H9 (cell line): Measurements from ENCODE around the gene DAGLB. TPM values are rescaled to one million over a fixed set of nuclear protein-coding genes. Genes with fewer than 3 reads are reported as not detected.

ENCODE experiments used
- DNase-seq: peaks from one replicate; pipeline ENCODE4 v3.0.0-alpha.2; 2017
- H2AFZ ChIP-seq: one replicate; pipeline ENCODE4 v1.6.1; 2013; ENCODE audit warnings: mild to moderate bottlenecking, low read length, control low read depth, moderate library complexity
- H2AK5ac ChIP-seq: 2 replicates; pipeline ENCODE4 v1.6.1; 2013; ENCODE audit warnings: low read length, control low read depth, mixed read lengths; ENCODE audit not compliant: insufficient read length
- H2BK120ac ChIP-seq: one replicate; pipeline ENCODE4 v1.6.1; 2013; ENCODE audit warnings: low read depth, mild to moderate bottlenecking, low read length, control low read depth, inconsistent platforms; ENCODE audit not compliant: poor library complexity, severe bottlenecking
- H2BK12ac ChIP-seq: 2 replicates; pipeline ENCODE4 v1.6.1; 2013; ENCODE audit warnings: low read length, control low read depth, mixed read lengths, low read depth; ENCODE audit not compliant: insufficient read length
- H2BK15ac ChIP-seq: 2 replicates; pipeline ENCODE4 v1.6.1; 2013; ENCODE audit warnings: low read depth, low read length, control low read depth
- H2BK20ac ChIP-seq: one replicate; pipeline ENCODE4 v1.6.1; 2013; ENCODE audit warnings: low read depth, mild to moderate bottlenecking, low read length, control low read depth, inconsistent platforms; ENCODE audit not compliant: poor library complexity, severe bottlenecking
- H2BK5ac ChIP-seq: 2 replicates; pipeline ENCODE4 v1.6.1; 2013; ENCODE audit warnings: low read length, control low read depth, mixed read lengths; ENCODE audit not compliant: insufficient read length
- H3K14ac ChIP-seq: 2 replicates; pipeline ENCODE4 v1.6.1; 2013; ENCODE audit warnings: low read length, control low read depth; ENCODE audit not compliant: insufficient read depth
- H3K18ac ChIP-seq: 2 replicates; pipeline ENCODE4 v1.6.1; 2013; ENCODE audit warnings: low read depth, mild to moderate bottlenecking, mixed read lengths, low read length, control low read depth; ENCODE audit not compliant: insufficient read length
- H3K23ac ChIP-seq: 2 replicates; pipeline ENCODE4 v1.6.1; 2013; ENCODE audit warnings: low read length, control low read depth, mixed read lengths, low read depth; ENCODE audit not compliant: insufficient read length
- H3K23me2 ChIP-seq: 2 replicates; pipeline ENCODE4 v1.6.1; 2013; ENCODE audit warnings: low read depth, mild to moderate bottlenecking, mixed read lengths, low read length, control low read depth; ENCODE audit not compliant: insufficient read length, poor library complexity, severe bottlenecking
- H3K27ac ChIP-seq: 2 replicates; pipeline ENCODE4 v1.5.1; 2013; ENCODE audit warnings: low read length, control low read depth, mixed read lengths, low read depth; ENCODE audit not compliant: insufficient read length
- H3K27me3 ChIP-seq: 2 replicates; pipeline ENCODE4 v1.6.1; 2013; ENCODE audit warnings: low read length, control low read depth, inconsistent platforms; ENCODE audit not compliant: insufficient read depth
- H3K4ac ChIP-seq: 2 replicates; pipeline ENCODE4 v1.6.1; 2013; ENCODE audit warnings: low read depth, mild to moderate bottlenecking, control low read depth, inconsistent platforms, low read length, moderate library complexity
- H3K4me1 ChIP-seq: 2 replicates; pipeline ENCODE4 v1.6.1; 2013; ENCODE audit warnings: low read length, control low read depth, inconsistent platforms; ENCODE audit not compliant: insufficient read depth
- H3K4me2 ChIP-seq: 2 replicates; pipeline ENCODE4 v1.6.1; 2013; ENCODE audit warnings: low read length, control low read depth, mixed read lengths; ENCODE audit not compliant: insufficient read length, insufficient read depth
- H3K56ac ChIP-seq: 2 replicates; pipeline ENCODE4 v1.6.1; 2013; ENCODE audit warnings: low read depth, mild to moderate bottlenecking, mixed read lengths, low read length, control low read depth; ENCODE audit not compliant: insufficient read length
- H3K79me1 ChIP-seq: 2 replicates; pipeline ENCODE4 v1.6.1; 2013; ENCODE audit warnings: low read depth, mild to moderate bottlenecking, moderate library complexity, low read length, control low read depth, inconsistent platforms; ENCODE audit not compliant: insufficient read depth, poor library complexity, severe bottlenecking
- H3K79me2 ChIP-seq: 2 replicates; pipeline ENCODE4 v1.6.1; 2013; ENCODE audit warnings: low read length, control low read depth, inconsistent platforms; ENCODE audit not compliant: insufficient read depth
- H3K9ac ChIP-seq: 2 replicates; pipeline ENCODE4 v1.6.1; 2013; ENCODE audit warnings: low read length, control low read depth, mixed read lengths; ENCODE audit not compliant: insufficient read length; ENCODE audit errors: extremely low read depth
- H3K9me3 ChIP-seq: one replicate; pipeline ENCODE4 v1.6.1; 2013; ENCODE audit warnings: low read depth, low read length, inconsistent platforms; ENCODE audit not compliant: control insufficient read depth
- H3T11ph ChIP-seq: one replicate; pipeline ENCODE4 v1.6.1; 2013; ENCODE audit warnings: mild to moderate bottlenecking, low read length, control low read depth, inconsistent platforms
- H4K20me1 ChIP-seq: one replicate; pipeline ENCODE4 v1.6.1; 2013; ENCODE audit not compliant: control insufficient read depth, insufficient read length, insufficient read depth
- H4K5ac ChIP-seq: 2 replicates; pipeline ENCODE4 v1.6.1; 2013; ENCODE audit warnings: low read depth, mild to moderate bottlenecking, mixed read lengths, low read length, control low read depth; ENCODE audit not compliant: insufficient read length
- H4K8ac ChIP-seq: replicated peaks from 2 replicates; pipeline ENCODE4 v1.6.1; 2013; ENCODE audit warnings: low read length, control low read depth, mixed read lengths, low read depth; ENCODE audit not compliant: insufficient read length
- H4K91ac ChIP-seq: 2 replicates; pipeline ENCODE4 v1.6.1; 2013; ENCODE audit warnings: low read depth, mild to moderate bottlenecking, moderate library complexity, mixed read lengths, low read length, control low read depth; ENCODE audit not compliant: insufficient read length
- H3K27ac Mint-ChIP-seq, 3 experiments: 2 replicates in 2 of 3; 3 replicates in 1 of 3; pipeline ENCODE4 v1.8.0; 2020 to 2021; ENCODE audit warnings: mixed read lengths in 3 of 3, mild to moderate bottlenecking in 1 of 3, moderate library complexity in 1 of 3
- H3K27me3 Mint-ChIP-seq: 2 replicates; pipeline ENCODE4 v1.8.0; 2021; ENCODE audit warnings: low read depth, mild to moderate bottlenecking, moderate library complexity, mixed read lengths
- H3K36me3 Mint-ChIP-seq, 3 experiments: 2 replicates in 2 of 3; 3 replicates in 1 of 3; pipeline ENCODE4 v1.8.0; 2020 to 2021; ENCODE audit warnings: low read depth in 3 of 3, mixed read lengths in 3 of 3; ENCODE audit not compliant: insufficient read depth in 1 of 3
- H3K4me1 Mint-ChIP-seq, 2 experiments: 2 replicates each; pipeline ENCODE4 v1.8.0; 2020; ENCODE audit warnings: mixed read lengths in 2 of 2
- H3K4me3 Mint-ChIP-seq, 2 experiments: 2 replicates in 1 of 2; 3 replicates in 1 of 2; pipeline ENCODE4 v1.8.0; 2020 to 2021; ENCODE audit warnings: mild to moderate bottlenecking in 2 of 2, mixed read lengths in 2 of 2, moderate library complexity in 1 of 2
- H3K9me3 Mint-ChIP-seq, 2 experiments: 2 replicates in 1 of 2; 3 replicates in 1 of 2; pipeline ENCODE4 v1.8.0; 2020; ENCODE audit warnings: mild to moderate bottlenecking in 2 of 2, mixed read lengths in 2 of 2, moderate library complexity in 1 of 2
- CTCF ChIP-seq: fragments of 200-600 bp; sonication (generic); conservative IDR thresholded peaks from 3 replicates; pipeline ENCODE4 v1.8.0; 2021; ENCODE audit warnings: antibody characterized with exemption, mild to moderate bottlenecking
- WGBS: extraction: QIAGEN DNeasy Blood & Tissue Kit; methylation state at CpG from one replicate; pipeline ENCODE4 v1.1.7; 2013; ENCODE audit warnings: missing lambda C conversion rate, low lambda C conversion rate, mixed read lengths; ENCODE audit not compliant: insufficient read length; ENCODE audit errors: extremely low coverage; 5-methylcytosine and 5-hydroxymethylcytosine counted together
- total RNA-seq: library from RNA; stranded (reverse); gene quantifications from 2 replicates; pipeline ENCODE4 v1.2.1, GENCODE V29; 2021

Gene DAGLB
- total RNA-seq, 1 experiment from 2014 or later, result 46.4 TPM

- no peak overlapping the region for H4K91ac ChIP-seq
- H2AFZ ChIP-seq, result no peak overlapping the region
- H3K36me3 Mint-ChIP-seq, result peaks cover 7 to 25% (median 17%) of the 10 kb centered on the region in 3 experiments; a peak in 5 of 7 replicates
- no peaks in the 10 kb centered on the region for H3K27me3 ChIP-seq
- H4K8ac ChIP-seq, result no peak overlapping the region
- no CpG with 5 or more reads among the region's 23 CpGs for WGBS
- no peak overlapping the region; the same call in 1 of the 2 replicates for H3K14ac ChIP-seq
- H2BK20ac ChIP-seq, result no peak overlapping the region
- H3K23me2 ChIP-seq, result peaks cover 7% of the 10 kb centered on the region
- H3T11ph ChIP-seq, result no peak overlapping the region
- H3K27ac ChIP-seq, result no peak overlapping the region
- no peak overlapping the region for H3K4ac ChIP-seq
- H2BK12ac ChIP-seq, result no peak overlapping the region
- H3K4me1 Mint-ChIP-seq, result peaks cover 23 to 26% of the 10 kb centered on the region in 2 experiments
- H3K79me1 ChIP-seq, result peaks cover 3% of the 10 kb centered on the region
- peak overlapping the region; percentile 85 to 97 (median 93) for H3K27ac Mint-ChIP-seq
- no peaks in the 10 kb centered on the region for H3K27me3 Mint-ChIP-seq
- no peak overlapping the region for H3K56ac ChIP-seq
- no peak overlapping the region for H2AK5ac ChIP-seq
- H3K23ac ChIP-seq, result no peak overlapping the region
- H3K4me3 Mint-ChIP-seq, result peak overlapping the region; percentile 88 to 92
- H2BK15ac ChIP-seq, result no peak overlapping the region
- H4K20me1 ChIP-seq, result no peaks in the 10 kb centered on the region
- no peaks in the 10 kb centered on the region for H3K9me3 ChIP-seq
- TF ChIP-seq CTCF, result no peak
- DNase-seq, result no peak
- no peak overlapping the region for H4K5ac ChIP-seq
- no peak overlapping the region for H2BK120ac ChIP-seq
- peak overlapping the region; percentile 86 for H3K4me2 ChIP-seq
- peaks cover 50% of the 10 kb centered on the region; the same call in 1 of the 2 replicates for H3K79me2 ChIP-seq
- H3K9ac ChIP-seq, result peak overlapping the region; percentile 85
- H2BK5ac ChIP-seq, result no peak overlapping the region
- H3K9me3 Mint-ChIP-seq, result 0 out of 5 replicates have a peak, but pooled peaks cover 0 to 3% of the 10 kb centered on the region in 2 experiments
- H3K4me1 ChIP-seq, result no peaks in the 10 kb centered on the region
- H3K18ac ChIP-seq, result no peak overlapping the region
Measured at GRCh38 chr7:6375348-6376101, 72.2 kb downstream of the DAGLB start.
